ENCODE measurements around the gene AMN.
A peak's percentile ranks its signal among the peaks of the same experiment; 100 is the strongest.
"Not testable (repeated sequence)": the region's sequence is repeated elsewhere in the genome, so short reads cannot be mapped to it uniquely, and the experiment has no call there.

The AMN gene

DNA sequence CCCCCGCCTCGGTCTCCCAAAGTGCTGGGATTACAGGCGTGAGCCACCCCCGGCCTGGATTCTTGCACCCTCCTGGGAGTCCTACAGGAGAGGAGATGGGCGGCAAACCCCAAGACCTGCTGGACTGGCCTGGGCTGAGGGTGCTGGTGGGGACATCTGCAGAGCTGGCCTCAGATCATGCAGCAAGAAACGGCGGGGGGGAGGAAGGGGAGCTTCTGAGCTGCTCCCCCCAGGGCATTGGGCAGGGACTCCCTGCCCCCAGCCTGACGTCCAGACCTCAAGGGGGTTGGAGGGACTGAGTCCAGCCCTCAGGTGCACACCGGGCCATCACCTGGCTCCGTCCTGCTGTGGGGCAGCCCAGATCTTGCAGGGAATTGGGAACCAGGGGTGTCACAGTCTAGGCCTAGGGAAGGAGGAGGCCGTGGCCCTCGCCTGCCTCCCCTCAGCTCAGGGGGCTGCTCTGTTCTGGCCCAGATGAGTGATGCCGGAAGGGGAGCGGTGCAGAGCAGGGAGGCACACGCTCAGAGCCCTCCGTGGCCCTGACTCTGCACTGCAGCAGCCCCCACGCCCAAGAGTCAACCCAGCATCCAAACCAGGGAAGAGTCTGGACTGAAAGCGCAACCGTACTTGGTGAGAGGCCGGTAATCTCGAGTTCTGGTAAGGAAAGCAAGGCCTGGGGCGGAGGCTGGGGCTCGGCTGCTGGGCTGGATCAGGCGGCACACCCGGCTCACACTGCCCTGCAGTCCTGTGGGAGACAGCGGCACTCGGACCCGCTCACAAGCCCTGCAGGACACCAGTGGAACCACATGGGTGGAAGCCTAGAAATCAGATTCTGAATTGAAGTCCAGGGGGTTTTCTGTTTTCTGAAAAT lies 8.9 kb upstream of the AMN start:
- DNase-seq: no peak

DNA sequence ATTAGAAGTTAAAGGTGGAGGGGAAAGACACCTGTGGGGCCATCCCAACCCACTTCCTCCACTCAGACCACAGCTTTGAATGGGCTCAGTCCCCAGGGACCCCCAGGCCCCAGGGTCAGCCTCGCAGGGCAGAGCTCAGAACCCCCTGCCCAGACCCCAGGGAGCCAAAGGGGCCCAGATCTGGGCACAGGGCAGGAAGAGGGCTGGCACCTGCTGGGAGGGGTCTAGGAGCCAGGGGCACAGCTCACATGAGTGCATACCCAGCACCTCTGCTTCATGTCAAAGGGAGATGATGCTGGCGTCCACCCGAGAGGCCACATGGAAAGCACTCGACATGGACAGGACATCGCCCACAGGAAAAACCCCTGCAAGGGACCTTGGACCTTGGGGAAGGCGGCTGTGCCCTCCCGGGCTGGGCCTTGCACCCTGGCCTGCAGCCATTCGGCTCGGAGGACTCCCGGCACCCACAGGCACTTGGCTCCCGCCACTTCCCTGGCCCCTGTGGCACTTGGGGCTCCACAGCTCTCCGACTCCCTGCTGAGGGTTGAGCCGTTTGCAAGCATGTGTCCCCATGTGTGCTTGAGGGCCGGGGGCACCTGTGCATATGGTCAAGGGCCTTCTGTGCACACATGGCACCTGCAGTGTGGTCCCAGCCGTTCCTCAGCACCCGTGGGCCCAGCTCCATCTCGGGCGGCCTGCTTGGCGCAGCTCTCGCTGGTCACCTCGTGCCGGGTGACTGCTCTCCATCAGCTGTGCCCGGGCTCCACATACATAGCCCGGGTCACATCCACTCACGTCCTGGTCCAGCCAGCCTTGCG lies 7.8 kb upstream of the AMN start:
- no peak for DNase-seq

DNA sequence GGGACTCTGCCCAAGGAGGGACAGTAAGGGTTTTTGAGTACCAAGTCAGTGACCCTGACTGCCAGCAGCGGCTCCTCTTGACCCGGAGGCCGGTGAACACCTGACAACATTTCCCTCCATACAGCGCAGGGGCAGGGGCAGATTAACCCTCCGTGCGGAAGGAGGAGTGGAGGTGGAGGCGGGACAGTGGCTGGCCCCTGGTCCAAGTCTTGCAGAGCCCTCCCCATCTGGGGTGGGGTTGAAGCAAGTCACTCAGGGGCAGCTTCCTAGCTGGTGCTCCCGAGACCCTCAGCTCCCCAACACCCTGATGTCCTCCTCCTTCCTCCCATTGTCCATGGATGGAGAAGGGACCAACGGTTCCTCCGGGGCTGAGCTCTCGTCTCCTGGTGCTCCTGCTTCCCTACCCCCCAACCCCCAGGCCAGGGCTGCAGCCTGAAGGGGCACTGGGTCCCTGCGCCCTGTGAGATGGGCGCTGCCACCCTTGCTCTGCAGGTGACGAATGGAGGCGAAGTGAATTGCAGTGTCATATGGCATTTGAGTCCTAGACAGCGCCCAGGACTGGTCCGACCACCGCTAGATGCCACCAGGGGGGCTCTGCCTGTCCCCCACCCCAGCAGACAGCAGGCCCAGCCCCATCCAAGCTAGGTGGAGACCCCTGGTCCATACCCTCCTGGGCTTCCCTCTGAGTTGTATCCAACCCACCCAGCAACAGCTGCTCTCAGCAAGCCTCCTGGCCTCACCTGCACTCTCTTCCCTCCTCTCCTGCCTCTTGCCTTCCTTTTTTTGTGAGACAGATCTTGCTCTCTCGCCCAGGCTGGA lies 7.0 kb upstream of the AMN start:
- DNase-seq: no peak

DNA sequence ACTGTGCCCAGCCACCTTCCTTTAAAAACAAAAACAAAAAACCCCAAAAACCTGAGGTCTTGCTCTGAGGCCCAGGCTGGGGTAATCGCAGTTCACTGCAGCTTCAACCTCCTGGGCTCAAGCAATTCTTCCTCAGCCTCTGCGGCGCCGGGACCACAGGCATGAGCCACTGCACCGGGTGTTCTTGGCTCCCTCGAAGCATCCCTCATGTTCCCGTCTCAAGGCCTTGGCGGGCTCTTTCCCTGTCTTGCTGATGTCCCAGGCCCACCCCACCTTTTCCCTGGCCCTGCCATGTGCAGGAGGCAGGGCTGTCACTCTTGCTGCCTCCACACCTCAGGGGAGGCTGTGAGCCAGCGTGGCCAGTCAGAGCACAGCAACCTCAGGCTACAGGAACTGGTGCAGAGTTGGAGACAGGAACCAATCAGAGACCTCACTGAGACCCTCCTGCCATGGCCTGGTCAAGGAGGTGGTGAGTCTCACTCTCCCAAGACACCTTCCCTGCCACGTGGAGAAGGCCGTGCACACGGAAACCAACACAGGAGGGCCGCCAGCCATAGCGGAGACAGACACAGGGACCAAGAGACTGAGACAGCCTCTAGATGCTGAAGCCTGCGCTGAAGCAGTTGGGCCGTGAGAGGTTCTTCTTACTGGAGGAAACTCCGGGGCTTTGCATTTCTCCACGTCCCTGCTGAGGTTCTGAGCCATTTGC lies 6.0 kb upstream of the AMN start:
- no peak for DNase-seq

DNA sequence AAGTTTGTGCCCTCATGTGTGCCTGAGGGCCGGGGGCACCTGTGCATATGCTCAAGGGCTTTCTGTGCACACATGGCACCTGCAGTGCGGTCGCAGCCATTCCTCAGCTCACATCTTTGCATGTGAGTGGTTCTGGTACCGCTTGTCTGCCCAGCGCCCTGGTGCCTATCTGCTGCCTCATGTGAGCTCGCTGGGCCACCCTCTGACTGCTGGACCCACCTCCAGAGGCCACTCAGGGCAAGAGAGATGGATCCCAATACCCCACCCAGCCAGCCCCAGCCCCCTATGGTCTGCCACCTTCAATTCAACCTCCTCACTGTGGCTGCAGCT lies 5.4 kb upstream of the AMN start:
- DNase-seq: peak in 1 of 2 donors; percentile 44

DNA sequence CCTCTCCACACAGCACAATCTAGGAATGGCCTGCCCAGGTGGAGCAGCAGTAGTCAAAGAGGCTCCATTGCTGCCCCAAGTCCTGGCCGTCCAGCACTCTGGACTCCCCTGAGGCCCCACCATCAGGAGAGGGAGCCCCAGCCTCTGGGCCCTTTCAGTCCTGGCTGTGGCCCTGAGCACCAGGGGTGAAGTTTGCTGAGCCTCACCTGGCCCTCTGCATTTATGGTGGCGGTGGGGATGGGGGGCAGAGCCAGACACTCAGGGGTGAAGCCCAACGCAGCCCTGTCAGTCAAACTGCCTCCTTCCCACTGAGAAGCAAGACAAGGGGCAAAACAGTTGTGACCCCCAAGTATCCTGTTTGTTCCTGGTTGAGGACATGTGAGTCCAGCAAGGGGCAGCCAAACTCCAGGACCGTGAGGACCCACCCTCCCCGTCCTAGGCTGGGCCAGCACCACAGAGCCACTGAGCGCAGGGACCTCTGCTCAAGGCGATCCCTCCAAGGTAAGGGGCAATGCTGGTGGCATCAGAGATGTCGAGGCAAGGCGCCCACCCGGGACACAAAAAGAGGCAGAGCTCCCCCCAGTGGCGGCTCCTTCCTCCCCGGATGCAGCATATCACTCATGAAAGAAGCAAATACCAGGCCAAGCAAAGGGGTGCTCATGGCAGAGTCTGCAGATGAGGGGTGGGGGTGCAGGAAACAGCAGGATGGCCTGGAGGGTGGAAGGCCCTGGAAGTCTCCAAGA lies 4.8 kb upstream of the AMN start:
- DNase-seq: peak; percentile 58 to 59

DNA sequence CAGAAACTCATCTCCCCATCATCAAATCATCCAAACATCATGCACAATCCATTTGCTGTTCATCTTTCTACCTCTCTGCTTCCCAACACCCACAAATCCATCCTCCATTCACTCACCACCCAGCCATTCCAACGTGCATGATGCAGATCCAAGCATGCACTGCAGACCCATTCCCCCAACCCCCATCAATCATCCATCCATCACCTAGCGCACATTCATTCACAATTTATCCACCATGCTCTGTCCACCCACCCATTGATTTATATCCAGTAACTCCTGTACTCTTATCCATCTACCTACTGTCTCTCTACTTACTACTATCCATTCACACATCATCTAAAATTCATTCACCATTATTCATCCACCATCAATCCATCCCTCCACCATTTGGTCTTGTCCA lies 4.0 kb upstream of the AMN start:
- no peak for DNase-seq

DNA sequence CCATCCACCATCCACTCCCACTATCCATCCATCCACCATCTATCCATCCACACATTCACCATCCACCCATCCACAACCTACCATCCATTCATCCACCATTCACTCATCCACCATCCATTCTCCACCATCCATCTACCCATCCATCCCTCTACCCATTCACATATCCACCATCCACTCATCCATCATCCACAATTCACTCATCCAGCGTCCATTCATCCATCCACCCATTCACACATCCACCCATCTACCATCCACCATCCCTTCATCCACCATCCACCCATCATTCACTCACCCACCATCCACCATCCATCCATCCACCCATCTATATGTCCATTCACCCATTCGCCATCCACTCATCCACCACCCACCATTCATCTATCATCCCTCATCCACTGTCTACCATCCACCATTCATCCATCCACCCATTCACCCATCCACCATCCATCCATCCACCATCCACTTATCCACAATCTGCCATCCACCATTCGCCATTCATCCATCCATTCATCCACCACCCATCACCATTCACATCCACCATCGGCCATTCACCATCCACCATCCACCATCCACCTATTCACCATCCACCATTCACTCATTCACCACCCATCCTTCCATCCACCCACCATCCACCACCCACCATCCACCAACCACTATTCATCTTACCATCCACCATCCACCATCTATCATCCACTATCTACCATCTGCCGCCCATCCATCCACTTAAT lies 2.0 kb upstream of the AMN start:
- no peak for DNase-seq

DNA sequence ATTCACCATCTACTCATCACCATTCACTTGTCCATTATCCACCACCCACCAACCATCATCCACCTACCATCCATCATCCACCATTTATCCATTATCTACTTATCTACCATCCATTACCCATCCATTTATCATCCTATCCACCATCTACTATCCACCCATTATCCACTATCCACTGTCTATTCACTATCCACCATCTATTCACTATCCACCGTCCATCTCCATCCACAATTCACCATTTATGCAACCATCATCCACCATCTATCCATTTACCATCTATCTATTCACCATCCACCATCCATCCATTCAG lies 1.5 kb upstream of the AMN start:
- DNase-seq: no peak

DNA sequence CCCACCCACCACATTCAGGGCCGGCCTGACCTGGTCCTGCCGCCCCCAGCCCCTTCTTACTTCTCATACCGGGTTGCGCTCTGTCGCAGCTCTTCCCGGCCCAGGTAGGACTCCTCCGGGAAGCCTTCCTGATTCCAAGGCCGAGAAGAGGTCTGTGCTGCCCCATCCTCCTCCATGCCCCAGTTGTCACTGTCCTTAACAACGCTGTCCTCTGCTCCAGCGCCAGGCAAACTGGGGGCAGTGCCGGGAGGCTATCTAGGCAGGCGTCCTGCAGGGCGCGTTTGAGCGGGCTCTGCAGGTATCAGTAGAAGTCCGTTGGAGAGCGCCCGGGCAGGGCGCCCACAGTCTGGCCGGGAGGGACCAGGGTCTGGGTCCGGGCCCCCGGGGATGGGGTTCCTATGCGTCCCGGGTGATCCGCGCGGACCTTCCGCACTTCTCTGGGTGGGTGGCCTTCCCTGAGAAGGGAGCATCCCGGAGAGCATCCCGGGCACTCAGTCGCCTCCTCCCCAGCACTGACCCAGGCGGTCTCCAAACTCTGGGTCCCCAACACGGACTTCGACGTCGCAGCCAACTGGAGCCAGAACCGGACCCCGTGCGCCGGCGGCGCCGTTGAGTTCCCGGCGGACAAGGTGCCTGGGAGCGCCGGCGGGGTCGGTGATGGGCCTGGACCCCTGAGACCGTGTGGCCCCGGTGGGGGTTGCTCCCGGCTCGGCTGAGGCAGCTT lies 900 bp downstream of the AMN start:
- DNase-seq: no peak

DNA sequence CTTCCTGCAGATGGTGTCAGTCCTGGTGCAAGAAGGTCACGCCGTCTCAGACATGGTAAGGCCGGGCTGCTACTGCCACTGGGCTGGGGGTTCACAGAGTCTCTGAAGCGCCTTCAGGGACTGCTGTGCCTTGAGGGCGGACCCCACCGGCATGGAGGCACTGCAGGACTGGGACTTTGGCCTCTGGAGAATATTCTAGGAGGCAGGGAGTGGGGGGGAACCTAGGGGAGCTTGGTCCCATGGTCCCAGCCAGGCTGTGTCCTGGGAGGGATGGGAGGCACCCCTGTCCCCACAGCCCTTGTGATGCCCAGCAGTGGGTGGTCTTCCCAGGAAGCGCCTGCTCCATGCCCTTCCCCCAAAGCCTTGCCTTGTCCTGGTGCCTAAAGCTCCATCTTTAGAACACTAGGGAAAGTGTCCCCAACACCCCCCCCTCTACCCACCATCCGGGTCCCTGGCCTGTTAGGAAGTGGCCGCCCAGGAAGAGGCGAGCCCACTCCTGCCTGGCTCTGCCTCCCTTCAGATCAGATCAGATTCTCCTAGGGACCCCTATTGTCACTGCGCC lies 1.5 kb downstream of the AMN start:
- no peak for DNase-seq

DNA sequence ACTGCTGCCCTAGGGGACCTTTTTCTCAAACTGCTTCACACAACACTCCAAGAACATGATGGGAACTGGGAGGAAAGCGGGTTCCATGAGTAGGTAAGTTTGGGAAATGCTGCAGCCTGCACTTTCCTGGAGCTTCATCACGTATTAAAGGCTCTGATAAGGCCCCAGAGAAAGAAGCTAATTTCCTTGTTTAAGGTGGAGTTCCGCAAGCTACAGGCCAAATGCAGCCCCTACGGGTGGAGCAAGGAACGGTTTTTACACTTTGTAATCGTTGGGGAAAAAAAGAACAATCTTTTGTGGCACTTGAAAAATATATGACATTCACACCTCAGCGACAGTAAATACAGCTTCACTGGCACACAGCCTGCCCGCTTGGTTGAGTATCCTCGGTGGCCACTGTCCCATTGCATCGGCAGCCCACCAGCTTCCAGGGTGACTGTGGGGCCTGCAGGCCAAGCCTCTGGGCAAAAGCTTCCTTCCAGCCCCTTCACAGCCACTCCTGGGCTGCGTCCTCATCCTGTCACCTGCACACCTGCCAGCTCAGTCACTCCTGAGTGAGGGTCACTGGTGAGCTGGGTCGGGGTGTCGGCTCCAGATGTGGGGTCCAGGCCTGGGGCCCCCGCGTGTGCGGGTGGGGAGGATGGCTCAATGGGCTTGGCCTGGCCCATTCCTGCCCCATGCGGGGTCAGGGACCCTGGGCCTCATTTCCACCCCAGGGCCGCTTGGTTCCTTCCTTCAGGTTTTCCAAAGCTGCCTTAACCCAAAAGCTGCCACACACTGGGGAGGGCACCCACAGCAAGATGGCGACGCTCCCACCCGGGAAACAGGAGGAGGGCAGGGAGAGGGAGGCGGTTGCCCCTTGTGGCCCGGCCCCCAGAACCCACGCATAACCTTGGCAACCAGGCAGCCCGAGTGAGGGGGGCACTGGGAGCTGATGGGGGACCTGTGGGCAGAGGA lies 2.4 kb downstream of the AMN start:
- no peak for DNase-seq

DNA sequence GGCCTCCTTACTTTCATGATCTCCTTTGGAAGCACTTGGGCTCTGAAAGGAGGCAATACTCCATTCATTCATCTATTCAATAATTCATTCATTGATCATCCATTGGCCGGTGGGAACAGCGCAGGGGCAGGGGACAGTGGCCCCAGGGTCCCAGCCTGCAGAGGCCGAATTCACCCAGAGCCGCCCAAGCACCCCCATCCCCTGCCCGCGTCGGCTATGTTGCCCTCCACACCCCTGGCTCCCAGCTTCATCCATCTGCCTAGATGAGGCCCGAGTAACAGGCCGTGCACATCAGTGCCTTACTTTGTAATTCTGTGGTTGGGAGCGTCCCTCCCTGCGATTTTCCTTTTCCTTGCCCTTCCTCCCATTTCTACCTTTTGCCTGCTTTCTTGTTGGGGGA lies 3.2 kb downstream of the AMN start:
- no peak for DNase-seq

DNA sequence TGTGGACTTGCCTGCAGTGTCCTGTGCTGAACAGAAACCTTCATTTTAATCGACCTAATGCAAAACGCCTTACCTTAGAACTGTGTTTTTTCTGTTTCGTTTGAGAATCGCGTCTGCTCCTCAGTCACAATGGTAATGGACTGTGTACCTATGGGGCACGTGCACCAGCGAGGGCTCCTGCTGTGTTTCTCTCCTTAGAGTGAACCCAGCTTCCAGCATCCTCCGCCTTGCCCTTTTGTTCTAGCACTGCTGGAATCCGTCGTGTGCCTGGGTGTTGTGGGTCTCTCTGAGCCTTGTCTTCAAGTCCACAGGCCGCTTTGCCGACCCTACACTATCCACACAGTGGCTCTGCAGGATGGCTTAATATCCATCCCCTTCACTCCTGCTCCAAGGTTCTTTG lies 3.6 kb downstream of the AMN start:
- DNase-seq: no peak

DNA sequence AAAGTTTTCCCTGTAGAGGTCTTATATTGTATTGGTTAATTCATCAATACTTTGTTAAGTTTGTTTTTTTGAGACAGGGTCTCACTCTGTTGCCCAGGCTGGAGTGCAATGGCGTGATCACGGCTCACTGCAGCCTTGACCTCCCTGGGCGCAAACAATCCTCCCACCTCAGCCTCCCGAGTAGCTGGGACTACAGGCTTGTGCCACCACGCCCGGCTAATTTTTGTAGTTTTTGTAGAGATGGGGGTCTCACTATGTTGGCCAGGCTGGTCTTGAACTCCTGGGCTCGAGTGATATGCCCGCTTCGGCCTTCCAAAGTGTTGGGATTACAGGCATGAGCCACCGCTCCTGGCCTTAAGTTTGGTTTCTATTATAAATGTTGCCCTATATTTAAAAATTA lies 4.4 kb downstream of the AMN start:
- not testable (repeated sequence) for DNase-seq

DNA sequence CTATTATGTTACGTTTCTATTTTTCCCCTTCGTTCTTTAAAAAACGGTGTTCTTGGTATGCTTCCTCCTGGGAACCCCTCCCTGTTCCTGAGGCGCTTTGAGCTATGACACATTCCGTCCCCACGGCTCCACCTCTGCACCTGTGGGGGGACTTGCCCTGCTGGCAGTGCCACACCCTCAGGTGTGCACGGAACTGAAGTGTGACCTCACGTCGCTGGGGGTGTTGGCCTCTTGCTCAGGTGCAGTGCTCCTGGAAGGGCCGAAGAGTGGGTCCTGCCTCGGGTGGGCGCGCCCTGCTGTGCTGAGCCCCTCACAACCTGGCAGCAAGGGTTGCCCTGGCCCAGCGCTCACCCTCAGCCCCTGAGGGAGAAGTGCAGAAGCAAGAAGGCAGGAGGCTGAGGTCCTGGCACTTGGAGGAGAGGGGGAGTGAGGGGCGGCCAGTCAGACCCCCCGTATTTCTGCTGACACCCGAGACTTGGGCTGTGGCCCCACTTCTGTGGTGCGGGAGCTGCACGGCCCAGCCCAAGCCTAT lies 4.9 kb downstream of the AMN start:
- no peak for DNase-seq

DNA sequence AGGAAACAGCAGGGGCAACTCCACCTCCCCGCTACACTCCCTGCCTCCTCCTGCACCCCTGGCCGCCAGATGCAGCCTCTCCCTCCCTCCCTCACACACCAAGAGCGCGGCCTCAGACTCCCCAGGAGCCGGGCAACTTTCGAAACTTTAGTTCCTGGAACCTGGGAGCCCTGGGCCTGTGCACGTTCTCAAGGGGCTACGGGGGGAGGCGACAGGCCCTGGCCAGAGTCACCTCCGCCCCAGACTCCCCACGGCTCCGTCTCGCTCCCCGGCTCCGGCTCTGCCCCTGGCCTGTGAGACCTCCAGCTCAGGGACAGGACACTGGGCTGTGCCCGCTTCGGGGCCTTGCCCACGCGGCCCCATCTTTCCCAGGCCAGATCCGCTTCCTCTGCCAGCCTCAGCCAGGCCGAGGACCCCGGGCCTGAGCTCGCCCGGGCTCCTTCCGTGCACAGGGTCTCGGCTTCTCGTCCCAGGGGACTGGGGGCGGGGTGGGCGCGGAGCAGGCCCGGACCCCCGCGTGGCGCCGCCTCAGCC lies 5.5 kb downstream of the AMN start:
- DNase-seq: no peak

DNA sequence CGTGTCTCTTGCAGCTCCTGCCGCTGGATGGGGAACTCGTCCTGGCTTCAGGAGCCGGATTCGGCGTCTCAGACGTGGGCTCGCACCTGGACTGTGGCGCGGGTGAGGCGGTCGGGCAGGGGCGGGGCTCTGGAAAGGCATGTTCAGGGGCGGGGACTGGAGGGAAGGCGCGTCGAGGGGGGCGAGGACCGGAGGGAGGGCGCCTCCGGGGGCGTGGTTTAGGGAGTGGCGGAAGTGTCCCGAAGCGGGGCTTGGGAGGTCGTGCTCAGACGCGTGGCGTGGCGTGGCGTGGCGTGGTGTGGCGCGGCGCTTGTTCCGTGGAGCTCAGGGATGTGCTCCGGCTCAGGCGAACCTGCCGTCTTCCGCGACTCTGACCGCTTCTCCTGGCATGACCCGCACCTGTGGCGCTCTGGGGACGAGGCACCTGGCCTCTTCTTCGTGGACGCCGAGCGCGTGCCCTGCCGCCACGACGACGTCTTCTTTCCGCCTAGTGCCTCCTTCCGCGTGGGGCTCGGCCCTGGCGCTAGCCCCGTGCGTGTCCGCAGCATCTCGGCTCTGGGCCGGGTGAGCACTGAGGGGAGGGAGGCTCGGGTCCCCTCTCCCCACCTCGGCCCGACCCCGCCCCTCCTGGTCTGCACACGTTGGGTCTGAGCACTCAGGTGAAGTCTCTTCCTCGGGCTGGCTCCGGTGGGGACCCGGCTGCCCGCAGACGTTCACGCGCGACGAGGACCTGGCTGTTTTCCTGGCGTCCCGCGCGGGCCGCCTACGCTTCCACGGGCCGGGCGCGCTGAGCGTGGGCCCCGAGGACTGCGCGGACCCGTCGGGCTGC lies 6.2 kb downstream of the AMN start:
- peak; percentile 83 to 86 for DNase-seq

Measured in CD4-positive, alpha-beta T cell treated with Interleukin-1 beta for 1 hour (primary cell).